ENCODE data around the gene HLA-DOA.

HLA-DOA gene

GRCh38 chr6:33014841-33015634 lies 5.6 kb upstream of the HLA-DOA start:
- Histone ChIP-seq H3K4me1 (ENCODE audit: control insufficient read depth, insufficient read depth, low read length) (no peaks in the 10 kb centered on the region), H3K4me3 (ENCODE audit: low read depth, low read length) (no peak overlapping the region), H3K9me3 (ENCODE audit: control insufficient read depth, insufficient read depth, low read depth, low read length) (no peaks in the 10 kb centered on the region), H3K36me3 (ENCODE audit: control insufficient read depth in 2 of 2, insufficient read depth in 1 of 2, low read length in 2 of 2) (no peaks in the 10 kb centered on the region), H3K27ac (ENCODE audit: extremely low read depth, low read depth, low read length) (no peak overlapping the region)
- CTCF ChIA-PET, result interaction anchor here (0.5 to 8.8 kb wide), 47 partner anchors 9 to 1434 kb away, joined by 3 to 106 read pairs (median 4); partner anchors contain the start of genes HLA-DPA1 and TAP2
- POLR2A ChIA-PET, result interaction anchor here (1.5 kb wide), 1 partner anchor 43 kb away, joined by 4 read pairs; no protein-coding TSS in a partner anchor
- peak; percentile 44; the same call in 1 of the 2 replicates for TF ChIP-seq ZNF660 (tag by site-specific recombination; IDR thresholded peaks at IDR 0.05)
- TF ChIP-seq SP7 (tag by site-specific recombination; IDR thresholded peaks at IDR 0.05), result 0 out of 2 replicates have a peak, but pooled peaks have one; percentile 20
- peak; percentile 91 for TF ChIP-seq ZNF654 (tag by site-specific recombination; IDR thresholded peaks at IDR 0.05; ENCODE audit: low read depth)
- TF ChIP-seq ZNF335 (tag by site-specific recombination; conservative IDR thresholded peaks at IDR 0.05), result peak; percentile 50; the same call in 1 of the 2 replicates
- TF ChIP-seq MYNN (tag by site-specific recombination; IDR thresholded peaks at IDR 0.05; ENCODE audit: borderline replicate concordance), result no peak
- no peak for TF ChIP-seq ZNF701 (tag by site-specific recombination; IDR thresholded peaks at IDR 0.05)
- TF ChIP-seq CTCF (tag by site-specific recombination; IDR thresholded peaks at IDR 0.05), result peak; percentile 57
- TF ChIP-seq ZNF394 (tag by site-specific recombination; IDR thresholded peaks at IDR 0.05; ENCODE audit: borderline replicate concordance), result no peak
- TF ChIP-seq ZBTB6 (tag by site-specific recombination; IDR thresholded peaks at IDR 0.05), result no peak
- TF ChIP-seq ZBTB17 (tag by site-specific recombination; IDR thresholded peaks at IDR 0.05), result peak; percentile 78
- TF ChIP-seq PRDM4 (tag by site-specific recombination; IDR thresholded peaks at IDR 0.05), result peak; percentile 76

GRCh38 chr6:33013608-33014007 lies 4.2 kb upstream of the HLA-DOA start:
- H3K4me1 ChIP-seq (ENCODE audit: control insufficient read depth, insufficient read depth, low read length), result no peaks in the 10 kb centered on the region
- no peak overlapping the region for H3K27ac ChIP-seq (ENCODE audit: extremely low read depth, low read depth, low read length)
- no peak overlapping the region for H3K4me3 ChIP-seq (ENCODE audit: low read depth, low read length)
- ChIA-PET POLR2A (no interaction called here), CTCF (interaction anchor here (0.6 to 8.8 kb wide), 16 partner anchors 8 to 475 kb away, joined by 3 to 106 read pairs (median 4); no protein-coding TSS in a partner anchor)
- H3K36me3 ChIP-seq (ENCODE audit: control insufficient read depth in 2 of 2, insufficient read depth in 1 of 2, low read length in 2 of 2), result no peaks in the 10 kb centered on the region
- H3K9me3 ChIP-seq (ENCODE audit: control insufficient read depth, insufficient read depth, low read depth, low read length), result no peaks in the 10 kb centered on the region
- TF ChIP-seq OVOL3 (tag by site-specific recombination; IDR thresholded peaks at IDR 0.05) (no peak), ZSCAN30 (tag by site-specific recombination; IDR thresholded peaks at IDR 0.05) (no peak), ZNF169 (tag by site-specific recombination; IDR thresholded peaks at IDR 0.05) (no peak), EGR2 (tag by site-specific recombination; IDR thresholded peaks at IDR 0.05; ENCODE audit: low read depth) (peak; percentile 48; the same call in 1 of the 2 replicates), ZFHX2 (tag by site-specific recombination; conservative IDR thresholded peaks at IDR 0.05) (peak; percentile 21; the same call in 1 of the 2 replicates), ZNF335 (tag by site-specific recombination; conservative IDR thresholded peaks at IDR 0.05) (no peak), ZNF350 (tag by site-specific recombination; IDR thresholded peaks at IDR 0.05) (no peak), HOXC10 (CRISPR knock-in tag; IDR thresholded peaks at IDR 0.05) (no peak)
